Measurements from ENCODE around the gene PNMA8A.

- no peak for TF ChIP-seq CTCF (IDR thresholded peaks at IDR 0.05; ENCODE audit: insufficient read depth, low read length)
- TF ChIP-seq POLR2AphosphoS5 (IDR thresholded peaks at IDR 0.05; ENCODE audit: low read depth) = no peak
- TF ChIP-seq GABPA (IDR thresholded peaks at IDR 0.05; ENCODE audit: low read depth) = no peak
- no peak for TF ChIP-seq REST (IDR thresholded peaks at IDR 0.05; ENCODE audit: insufficient replicate concordance, low read depth)
Measured at GRCh38 chr19:46486358-46486757, 15.0 kb upstream of the PNMA8A start.

Data from HL-60 (cell line).